AG04450 (cell line): ENCODE measurements around the gene POC1A. TPM values are rescaled to one million over a fixed set of nuclear protein-coding genes. Genes with fewer than 3 reads are reported as not detected.
A peak's percentile ranks its signal among the peaks of the same experiment; 100 is the strongest.

Source experiments
- CTCF ChIA-PET: fragments of 300-600, 350-600 bp; formaldehyde crosslinking; extraction: SDS; loops from one replicate; lab custom pipeline; 2022; ENCODE audit warnings: antibody characterized with exemption, inconsistent platforms; lab: Charles Lee
- POLR2A ChIA-PET: fragments of 350-600 bp; formaldehyde crosslinking; extraction: SDS; loops from one replicate; lab custom pipeline; 2021; ENCODE audit warnings: antibody characterized with exemption, inconsistent platforms; lab: Yijun Ruan, JAX
- DNase-seq: peaks from one replicate; pipeline ENCODE4 v3.0.0-alpha.2; 2011; ENCODE audit warnings: low read depth, low spot score
- H3K27ac ChIP-seq: one replicate; pipeline ENCODE4 v1.5.1; 2012; ENCODE audit warnings: low read depth, low read length, control low read depth
- H3K27me3 ChIP-seq: one replicate; pipeline ENCODE4 v1.6.0; 2012; ENCODE audit warnings: low read length; ENCODE audit not compliant: control insufficient read depth, insufficient read depth
- H3K4me3 ChIP-seq: 2 replicates; pipeline ENCODE4 v1.5.1; 2011; ENCODE audit warnings: mild to moderate bottlenecking, low read depth, low read length, control low read depth
- H3K9me3 ChIP-seq: 2 replicates; pipeline ENCODE4 v1.5.1; 2012; ENCODE audit warnings: low read length; ENCODE audit not compliant: control insufficient read depth, insufficient read depth
- CTCF ChIP-seq: IDR thresholded peaks from 2 replicates; pipeline ENCODE4 v1.5.1; 2011; ENCODE audit warnings: low read depth, low read length, control low read depth, inconsistent platforms
- polyA plus RNA-seq: library from polyadenylated mRNA; depleted of rRNA; stranded (reverse); fragments of >200 nt; gene quantifications from 2 replicates; pipeline ENCODE4 v1.2.3, GENCODE V29; 2011

Gene POC1A
- polyA plus RNA-seq, 1 experiment = 4.1 TPM

DNA sequence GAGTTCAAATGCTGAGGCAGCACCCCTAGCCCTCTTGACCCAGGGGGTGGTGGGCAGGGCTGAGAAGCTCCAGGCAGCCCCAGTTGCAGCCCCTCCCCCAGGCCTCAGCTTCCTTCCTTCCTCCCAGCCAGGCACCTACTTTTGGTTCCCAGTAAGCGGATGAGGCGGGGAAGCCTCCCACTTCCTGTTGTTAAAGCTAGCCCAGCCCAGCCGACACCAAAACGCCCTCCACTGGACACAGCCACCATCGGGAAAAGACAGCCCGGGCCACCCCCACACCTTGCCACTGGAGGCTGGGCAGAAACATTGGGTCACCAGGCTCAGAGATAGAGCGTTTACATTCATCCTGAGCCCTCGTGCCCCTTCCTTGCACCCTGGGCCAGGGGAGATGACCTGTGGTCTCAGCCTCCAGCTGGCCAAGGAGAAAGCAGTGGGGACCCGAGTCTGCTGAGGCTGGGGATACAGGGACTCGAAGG is 101.4 kb downstream of the POC1A start:
- H3K4me3 ChIP-seq = peak overlapping the region; percentile 43
- ChIA-PET POLR2A (interaction anchor here (1.1 to 1.5 kb wide), 2 partner anchors 57 to 61 kb away, joined by 4 to 8 read pairs; partner anchors contain the start of gene RPL29), CTCF (interaction anchor here (0.8 to 2.8 kb wide), 10 partner anchors 8 to 92 kb away, joined by 3 to 23 read pairs (median 4); no protein-coding TSS in a partner anchor)
- no peaks in the 10 kb centered on the region for H3K27me3 ChIP-seq
- no peaks in the 10 kb centered on the region; the same call in 1 of the 2 replicates for H3K9me3 ChIP-seq
- peak overlapping the region; percentile 83 for H3K27ac ChIP-seq
- TF ChIP-seq CTCF = peak; percentile 51
- DNase-seq = peak; percentile 30

DNA sequence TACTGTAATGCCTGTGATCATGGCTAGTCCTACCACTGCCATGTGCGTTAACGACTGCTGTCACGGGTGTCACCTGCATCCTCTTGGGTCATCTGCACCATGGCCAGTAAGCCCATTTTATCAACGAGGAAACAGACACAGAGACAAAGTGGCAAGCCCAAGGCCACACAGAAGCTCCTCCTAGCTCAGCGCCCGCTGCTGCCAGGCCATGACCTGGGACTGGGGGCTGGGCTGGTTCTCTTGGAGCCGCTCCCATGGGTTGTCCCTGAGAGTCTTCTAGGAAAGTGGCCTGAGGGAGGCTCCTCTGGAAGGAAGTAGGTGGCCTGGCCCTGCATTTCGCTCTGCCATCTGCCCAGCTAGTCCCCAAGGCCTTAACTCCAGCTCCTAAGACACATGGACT is 102.8 kb downstream of the POC1A start:
- no peak for DNase-seq

GRCh38 chr3:52050571-52050970 is 103.7 kb downstream of the POC1A start:
- no peak for DNase-seq
- CTCF ChIA-PET = no interaction called here
- H3K9me3 ChIP-seq = no peaks in the 10 kb centered on the region; the same call in 1 of the 2 replicates
- no peak overlapping the region for H3K27ac ChIP-seq
- POLR2A ChIA-PET = interaction anchor here (1.3 kb wide), 1 partner anchor 55 kb away, joined by 4 read pairs; the partner anchor contains the start of gene RPL29
- no peak overlapping the region for H3K4me3 ChIP-seq
- H3K27me3 ChIP-seq = no peaks in the 10 kb centered on the region
- no peak for TF ChIP-seq CTCF

More for the DNA sequence above, 102.8 kb downstream of the POC1A start:
- no peak for TF ChIP-seq CTCF
- Histone ChIP-seq H3K27me3 (no peaks in the 10 kb centered on the region), H3K9me3 (no peaks in the 10 kb centered on the region; the same call in 1 of the 2 replicates), H3K27ac (no peak overlapping the region), H3K4me3 (no peak overlapping the region)
- ChIA-PET CTCF (interaction anchor here (2.8 kb wide), 1 partner anchor 50 kb away, joined by 23 read pairs; no protein-coding TSS in a partner anchor), POLR2A (no interaction called here)

DNA sequence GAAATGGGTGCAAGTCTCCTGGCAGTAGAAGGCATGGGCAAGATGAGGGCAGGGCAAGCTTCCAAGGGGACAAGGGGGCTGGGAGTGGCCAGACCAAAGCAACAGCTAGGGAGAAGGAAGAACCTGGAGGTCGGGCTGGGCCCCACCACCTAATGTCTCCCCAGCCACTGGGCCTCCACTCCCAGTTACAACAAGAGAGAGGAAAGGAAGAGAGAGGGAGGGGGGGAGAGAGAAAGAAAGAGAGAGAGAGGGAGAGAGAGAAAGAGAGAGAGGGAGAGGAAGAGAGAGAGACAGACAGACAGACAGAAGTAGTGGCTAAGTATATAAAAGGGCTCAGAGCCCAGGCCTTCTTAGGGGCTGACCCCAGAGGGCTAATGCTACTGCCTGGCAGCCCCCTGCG is 104.7 kb downstream of the POC1A start:
- H3K27ac ChIP-seq = peak overlapping the region; percentile 68
- ChIA-PET POLR2A (interaction anchor here (1.3 kb wide), 1 partner anchor 54 kb away, joined by 4 read pairs; the partner anchor contains the start of gene RPL29), CTCF (no interaction called here)
- H3K27me3 ChIP-seq = no peaks in the 10 kb centered on the region
- no peak for TF ChIP-seq CTCF
- no peaks in the 10 kb centered on the region for H3K9me3 ChIP-seq
- H3K4me3 ChIP-seq = no peak overlapping the region
- no peak for DNase-seq

DNA sequence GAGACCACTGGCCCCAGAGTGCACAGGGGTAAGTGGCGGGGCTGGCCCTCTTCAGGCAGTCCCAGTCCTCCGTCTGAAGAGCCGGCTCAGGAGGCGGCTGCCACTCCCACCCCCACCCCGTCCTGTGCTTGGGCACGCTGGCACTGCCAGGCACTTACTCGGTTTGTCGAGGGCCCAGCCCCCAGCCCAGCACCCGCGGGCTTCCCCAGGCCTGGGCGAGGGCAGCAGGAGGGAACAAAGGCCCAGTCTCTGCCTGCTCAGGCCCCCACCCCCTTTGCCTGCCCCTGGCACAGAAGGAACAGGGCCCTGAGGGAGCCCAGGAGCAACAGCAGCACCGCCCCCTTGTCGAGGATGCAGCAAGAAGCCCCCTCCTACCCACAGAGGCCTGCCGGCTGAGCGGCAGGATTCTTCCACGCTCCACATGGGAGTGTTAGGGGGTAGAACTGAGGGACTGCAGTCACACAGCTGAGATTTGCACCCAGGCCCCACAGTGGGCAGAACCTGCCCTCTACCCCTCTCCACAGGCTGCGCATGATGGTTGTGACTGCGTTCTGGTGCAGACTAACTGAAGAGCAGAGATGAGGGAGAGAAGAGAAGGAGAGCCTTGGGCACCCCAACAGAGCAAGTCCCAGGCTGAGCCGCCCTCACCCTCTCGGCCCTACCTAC is 106.8 kb downstream of the POC1A start:
- Histone ChIP-seq H3K9me3 (no peaks in the 10 kb centered on the region), H3K27me3 (no peaks in the 10 kb centered on the region), H3K27ac (peak overlapping the region; percentile 97), H3K4me3 (no peak overlapping the region)
- TF ChIP-seq CTCF = no peak
- ChIA-PET CTCF (interaction anchor here (1.1 to 1.3 kb wide), 2 partner anchors 9 to 43 kb away, joined by 3 read pairs; partner anchors contain the start of gene DUSP7), POLR2A (interaction anchor here (1.3 to 1.9 kb wide), 3 partner anchors 8 to 20 kb away, joined by 3 to 24 read pairs (median 3); partner anchors contain the start of gene DUSP7)
- no peak for DNase-seq
